ENCODE measurements around the gene SIGLEC10.

GRCh38 chr19:51364200-51365106, 53.0 kb downstream of the SIGLEC10 start:
- no peak for TF ChIP-seq PAX5 (IDR thresholded peaks at IDR 0.05; ENCODE audit: insufficient read depth, low read length, severe bottlenecking)
- no peak for TF ChIP-seq SPI1 (IDR thresholded peaks at IDR 0.05; ENCODE audit: low read depth, low read length)
- no peak for TF ChIP-seq POLR2A (IDR thresholded peaks at IDR 0.05; ENCODE audit: low read depth, low read length)
- no peak for TF ChIP-seq POLR2AphosphoS5 (IDR thresholded peaks at IDR 0.05; ENCODE audit: low read depth, low read length)

All from GM12891 (cell line).